ENCODE measurements around the gene KLK13.

Gene KLK13

DNA sequence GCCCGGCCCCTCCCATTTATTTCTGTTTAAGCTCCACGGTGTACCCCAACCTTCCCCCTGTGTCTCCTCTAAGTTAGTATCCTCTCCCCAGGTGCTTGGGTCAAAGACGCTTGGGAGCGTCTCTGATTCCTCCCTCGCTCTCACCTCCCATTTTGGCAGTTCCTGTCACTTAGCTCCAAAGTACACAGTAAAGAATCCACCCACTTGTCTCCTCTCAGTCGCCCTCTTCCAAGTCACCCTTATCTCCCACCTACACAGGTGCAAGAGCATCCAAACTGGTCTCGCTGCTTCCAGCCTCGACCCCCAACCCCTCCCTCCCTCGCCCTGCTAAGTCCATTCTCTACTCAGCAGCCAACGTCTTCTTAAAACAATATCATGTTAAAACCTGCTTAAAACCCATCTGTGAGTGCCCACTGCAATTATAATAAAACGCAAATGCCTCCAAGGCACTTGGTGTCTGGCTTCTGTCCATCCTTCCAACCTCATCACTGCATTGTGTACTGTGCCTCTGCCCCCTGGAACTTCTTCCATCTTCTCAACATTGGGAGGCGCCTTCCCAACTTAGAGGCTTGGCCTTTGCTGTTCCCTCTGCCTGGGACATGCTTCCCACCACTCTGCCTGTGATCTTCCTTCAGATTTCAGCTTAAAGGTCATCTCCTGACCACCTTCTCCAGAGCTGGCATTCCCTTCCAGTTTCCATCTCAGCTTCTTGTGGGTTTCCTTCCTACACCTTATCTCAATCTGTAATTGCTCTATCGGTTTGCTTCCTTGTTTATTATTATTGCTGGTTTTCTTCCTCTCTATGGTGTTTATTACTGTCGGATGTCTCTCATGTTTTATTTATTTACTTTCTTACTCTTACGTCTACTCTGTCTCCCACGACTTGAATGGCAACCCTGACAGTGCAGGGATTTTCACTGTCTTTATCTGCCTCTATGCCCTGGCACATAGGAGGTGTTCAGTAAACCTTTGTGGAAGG lies 27.3 kb upstream of the KLK13 start:
- no peak for DNase-seq

GRCh38 chr19:51091126-51091525 lies 26.2 kb upstream of the KLK13 start:
- no peak for DNase-seq

DNA sequence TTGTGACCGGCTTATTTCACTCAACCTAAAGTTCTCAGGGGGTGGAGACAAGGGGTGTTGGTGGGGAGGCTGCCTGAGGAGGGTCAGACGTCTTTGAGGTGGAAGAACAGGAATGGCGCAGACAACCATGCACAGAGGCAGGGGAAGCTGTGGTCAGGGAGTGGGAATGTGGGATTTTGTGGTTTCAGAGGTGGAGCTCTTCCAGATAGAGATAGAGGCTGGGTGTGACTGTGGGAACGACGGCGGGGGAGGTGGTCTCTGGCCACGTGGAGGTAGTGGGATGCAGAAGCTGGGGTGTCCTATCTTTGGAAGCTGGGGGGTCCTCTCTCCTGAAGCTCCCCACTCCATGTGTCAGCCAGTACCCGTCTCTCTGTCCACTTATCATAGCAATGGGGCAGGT lies 25.6 kb upstream of the KLK13 start:
- DNase-seq, result no peak

GRCh38 chr19:51089786-51090185 lies 24.9 kb upstream of the KLK13 start:
- no peak for DNase-seq

DNA sequence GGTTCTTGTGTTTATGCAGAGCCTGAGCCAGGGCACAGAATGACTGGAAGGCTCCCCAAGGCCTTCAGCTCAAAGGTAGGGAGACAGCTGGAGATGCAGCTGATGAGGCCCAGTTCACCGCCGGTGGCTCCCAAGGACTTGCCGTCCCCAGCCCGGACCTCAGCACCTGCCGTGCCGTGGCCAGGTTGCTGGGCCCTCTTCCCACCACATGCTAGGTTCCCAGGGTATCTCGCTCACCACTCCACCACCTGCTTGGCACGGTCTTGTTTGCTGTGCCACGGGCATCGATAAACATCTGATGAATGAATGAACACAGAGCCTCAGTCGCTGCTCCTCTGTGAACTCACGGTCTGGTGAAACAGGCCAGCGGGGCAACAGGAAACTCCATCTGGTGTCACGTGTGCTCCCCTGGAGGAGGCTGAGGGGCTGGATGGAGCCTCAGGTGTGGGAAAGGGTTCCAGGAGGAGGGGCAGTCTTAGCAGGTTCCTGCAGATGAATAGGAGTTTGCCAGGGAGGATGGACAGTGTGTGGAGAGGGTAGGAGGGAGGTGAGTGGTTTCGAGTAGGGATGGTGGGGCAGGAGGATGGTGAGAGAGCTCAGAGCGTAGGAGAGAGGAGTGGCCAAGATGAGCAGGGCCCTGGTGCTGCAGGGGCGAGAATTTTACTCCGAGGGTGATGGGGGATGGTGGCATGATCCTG lies 21.4 kb upstream of the KLK13 start:
- DNase-seq, result no peak

DNA sequence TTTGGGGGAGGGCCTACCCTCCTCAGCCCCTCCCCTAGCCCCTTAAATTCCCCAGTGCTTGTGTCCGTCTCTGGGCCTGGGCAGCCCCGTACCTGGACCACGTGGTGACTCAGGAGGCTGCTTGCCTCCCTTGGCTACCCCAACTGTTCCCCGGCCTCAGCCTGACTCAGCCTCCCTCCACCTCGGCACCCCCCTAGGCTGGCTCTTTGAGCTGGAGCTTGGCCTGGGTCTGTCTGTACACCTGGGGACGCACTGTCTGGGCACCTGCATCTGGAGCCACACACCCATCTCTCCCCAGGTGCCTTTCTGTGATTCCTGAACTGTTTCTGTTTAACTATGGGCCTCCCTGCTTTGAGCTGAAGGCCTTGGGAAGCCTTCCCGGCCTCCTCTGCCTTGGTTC lies 19.6 kb upstream of the KLK13 start:
- no peak for DNase-seq

DNA sequence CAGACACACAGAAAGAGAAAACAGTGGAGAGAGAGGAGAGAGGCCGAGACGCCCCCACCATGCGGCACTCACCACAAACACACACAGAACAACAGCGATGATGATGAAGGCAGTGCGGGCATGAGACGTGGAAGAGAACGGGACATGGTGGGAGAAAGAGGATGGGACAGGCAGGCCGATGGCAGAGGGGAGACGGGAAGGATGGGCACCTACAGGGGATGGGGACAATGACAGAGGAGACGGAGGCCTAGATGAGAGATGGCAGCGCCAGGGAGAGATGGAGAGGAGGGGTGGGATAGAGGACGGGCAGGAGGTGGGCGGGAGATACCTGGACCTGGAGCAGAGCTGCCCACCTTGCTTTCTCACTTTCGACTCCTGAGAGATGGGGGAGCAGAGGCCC lies 18.9 kb upstream of the KLK13 start:
- no peak for DNase-seq

DNA sequence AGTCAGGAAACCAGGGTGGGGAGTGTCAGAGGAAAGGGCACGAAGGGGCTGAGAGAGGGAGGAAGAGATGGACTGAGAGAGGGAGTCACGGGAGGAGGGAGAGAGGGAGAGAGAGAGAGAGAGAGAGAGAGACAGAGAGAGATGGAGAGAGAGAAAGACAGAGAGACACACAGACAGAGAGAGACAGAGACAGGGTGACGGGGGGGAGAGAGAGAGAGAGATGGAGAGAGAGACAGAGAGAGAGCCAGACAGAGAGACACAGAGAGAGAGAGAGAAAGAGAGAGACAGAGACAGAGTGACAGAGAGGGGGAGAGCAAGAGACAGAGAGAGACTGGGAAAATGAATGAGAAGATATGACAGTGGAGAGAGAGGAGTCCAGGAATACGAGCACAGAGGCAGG lies 18.3 kb upstream of the KLK13 start:
- DNase-seq, result no peak

GRCh38 chr19:51082611-51083010 lies 17.7 kb upstream of the KLK13 start, which contains the start of gene KLK14:
Gene KLK14 (minus strand): TSS chr19:51082887. CDS start chr19:51082614, 273 bp downstream.
- no peak for DNase-seq

GRCh38 chr19:51081476-51081875 lies 16.6 kb upstream of the KLK13 start:
- DNase-seq, result no peak

- no peak for DNase-seq
These were observed 14.7 kb upstream of the KLK13 start for GRCh38 chr19:51079481-51080110.

- no peak for DNase-seq
These were observed 13.8 kb upstream of the KLK13 start for GRCh38 chr19:51078731-51079130.

GRCh38 chr19:51078104-51078503 lies 13.2 kb upstream of the KLK13 start:
- no peak for DNase-seq

DNA sequence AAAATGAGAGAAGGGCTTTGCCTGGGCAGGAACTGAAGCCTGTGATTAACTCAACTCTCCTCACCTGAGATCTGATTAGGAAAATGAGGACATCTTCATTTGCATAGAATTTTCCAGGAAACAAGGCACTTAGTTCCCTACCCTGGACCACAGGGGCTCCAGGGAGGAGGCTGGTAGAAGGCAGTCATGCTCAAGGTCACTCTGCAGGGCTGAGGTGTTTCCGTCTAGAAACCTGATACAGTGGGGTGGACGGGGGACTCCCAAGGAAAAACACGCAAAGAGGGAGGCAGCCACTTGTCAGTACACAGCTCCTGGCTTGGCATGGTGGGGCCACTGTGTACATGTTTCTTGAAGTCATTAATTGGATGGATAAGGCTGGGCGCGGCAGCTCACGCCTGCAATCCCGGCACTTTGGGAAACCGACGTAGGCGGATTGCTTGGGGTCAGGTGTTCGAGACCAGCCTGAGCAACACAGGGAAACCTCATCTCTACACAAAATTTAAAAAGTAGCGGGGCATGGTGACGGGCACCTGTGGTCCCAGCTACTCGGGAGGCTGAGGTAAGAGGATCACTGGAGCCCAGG lies 11.8 kb upstream of the KLK13 start:
- no peak for DNase-seq

GRCh38 chr19:51075998-51076397 lies 11.1 kb upstream of the KLK13 start:
- DNase-seq, result no peak

DNA sequence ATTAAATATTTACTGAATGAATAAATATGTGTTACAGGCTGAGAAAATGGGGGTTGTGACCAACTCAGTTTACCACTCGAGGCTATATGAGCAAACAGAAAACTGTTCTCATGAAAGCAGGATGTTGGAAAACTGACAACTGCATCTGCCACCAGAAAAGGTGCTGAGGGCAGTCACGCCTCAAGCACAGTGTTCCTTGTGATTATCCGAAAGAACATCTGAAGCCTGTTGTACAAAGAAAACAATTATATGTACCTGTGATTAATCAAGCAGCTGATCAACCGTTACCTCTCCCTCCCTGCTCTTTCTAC lies 6.2 kb upstream of the KLK13 start:
- no peak for DNase-seq

GRCh38 chr19:51070334-51071094 lies 5.6 kb upstream of the KLK13 start:
- DNase-seq, result no peak

- DNase-seq, result no peak
These were observed 1.7 kb upstream of the KLK13 start for GRCh38 chr19:51066393-51067186.

GRCh38 chr19:51065221-51065960 lies 499 bp upstream of the KLK13 start:
- no peak for DNase-seq

- DNase-seq, result no peak
These were observed 1.2 kb downstream of the KLK13 start for GRCh38 chr19:51063664-51064063.

- no peak for DNase-seq
These were observed 3.9 kb downstream of the KLK13 start for GRCh38 chr19:51060973-51061372.
